RWPE2 (cell line): ENCODE results near the gene CD200.

Source experiments
- ATAC-seq: fragments of 200-7000 bp; cut with Tn5 transposase; 3 replicates; pipeline ENCODE4 v1.9.1; 2021; ENCODE audit warnings: low read depth
- DNase-seq: peaks from one replicate; pipeline ENCODE4 v3.0.0-alpha.2; 2020; ENCODE audit warnings: low spot score
- H3K27ac ChIP-seq: fragments of 450-650 bp; 2 replicates; pipeline ENCODE4 v1.5.1; 2017; ENCODE audit warnings: mild to moderate bottlenecking; ENCODE audit not compliant: poor library complexity, severe bottlenecking
- H3K27me3 ChIP-seq: fragments of 250-450 bp; sonication (Bioruptor Pico); 2 replicates; pipeline ENCODE4 v1.5.1; 2021; ENCODE audit warnings: mild to moderate bottlenecking, moderate library complexity; ENCODE audit not compliant: insufficient read depth, poor library complexity, severe bottlenecking
- H3K36me3 ChIP-seq: fragments of 250-450 bp; sonication (Bioruptor Pico); 2 replicates; pipeline ENCODE4 v1.5.1; 2020; ENCODE audit warnings: low read depth, mild to moderate bottlenecking, moderate library complexity
- H3K4me1 ChIP-seq: fragments of 250-450 bp; sonication (Bioruptor Pico); 2 replicates; pipeline ENCODE4 v1.5.1; 2021; ENCODE audit warnings: mild to moderate bottlenecking, moderate library complexity; ENCODE audit not compliant: insufficient read depth, poor library complexity, severe bottlenecking
- H3K4me3 ChIP-seq: fragments of 250-450 bp; sonication (Bioruptor Pico); 2 replicates; pipeline ENCODE4 v1.5.1; 2021; ENCODE audit warnings: mild to moderate bottlenecking, moderate library complexity; ENCODE audit not compliant: severe bottlenecking
- H3K9me3 ChIP-seq: fragments of 250-450 bp; sonication (Bioruptor Pico); 2 replicates; pipeline ENCODE4 v1.5.1; 2021; ENCODE audit warnings: mild to moderate bottlenecking, moderate library complexity; ENCODE audit not compliant: severe bottlenecking
- CTCF ChIP-seq: fragments of 450-650 bp; IDR thresholded peaks from one replicate; pipeline ENCODE4 v1.5.1; 2017; ENCODE audit warnings: mild to moderate bottlenecking, moderate library complexity; ENCODE audit not compliant: poor library complexity, severe bottlenecking

The CD200 gene

GRCh38 chr3:112345681-112346080, 12.7 kb downstream of the CD200 start:
- no peaks in the 10 kb centered on the region for H3K36me3 ChIP-seq
- H3K27ac ChIP-seq, result no peak overlapping the region
- no peaks in the 10 kb centered on the region for H3K27me3 ChIP-seq

GRCh38 chr3:112346491-112347122, 13.7 kb downstream of the CD200 start:
- no peak for TF ChIP-seq CTCF
- ATAC-seq (no peak), DNase-seq (no peak)
- no peak overlapping the region for H3K4me3 ChIP-seq
- no peaks in the 10 kb centered on the region for H3K9me3 ChIP-seq
- H3K27ac ChIP-seq, result no peak overlapping the region
- H3K4me1 ChIP-seq, result no peaks in the 10 kb centered on the region
- H3K27me3 ChIP-seq, result no peaks in the 10 kb centered on the region
- no peaks in the 10 kb centered on the region for H3K36me3 ChIP-seq

More at GRCh38 chr3:112345681-112346080, 12.7 kb downstream of the CD200 start:
- no peak for DNase-seq
- ATAC-seq, result no peak
- Histone ChIP-seq H3K4me3 (no peak overlapping the region), H3K4me1 (no peaks in the 10 kb centered on the region), H3K9me3 (no peaks in the 10 kb centered on the region)
- TF ChIP-seq CTCF, result no peak

GRCh38 chr3:112348943-112349342, 16.0 kb downstream of the CD200 start:
- Histone ChIP-seq H3K4me1 (no peaks in the 10 kb centered on the region), H3K9me3 (no peaks in the 10 kb centered on the region), H3K27me3 (no peaks in the 10 kb centered on the region), H3K27ac (no peak overlapping the region), H3K4me3 (no peak overlapping the region), H3K36me3 (no peaks in the 10 kb centered on the region)
- TF ChIP-seq CTCF, result no peak
- no peak for DNase-seq
- no peak for ATAC-seq

GRCh38 chr3:112349557-112349956, 16.6 kb downstream of the CD200 start:
- ATAC-seq, result no peak
- H3K27me3 ChIP-seq, result no peaks in the 10 kb centered on the region
- no peak for TF ChIP-seq CTCF
- H3K36me3 ChIP-seq, result no peaks in the 10 kb centered on the region
- no peak overlapping the region for H3K27ac ChIP-seq
- H3K4me1 ChIP-seq, result no peaks in the 10 kb centered on the region
- DNase-seq, result no peak
- no peaks in the 10 kb centered on the region for H3K9me3 ChIP-seq
- no peak overlapping the region for H3K4me3 ChIP-seq

GRCh38 chr3:112350018-112350810, 17.3 kb downstream of the CD200 start:
- Histone ChIP-seq H3K27ac (no peak overlapping the region), H3K27me3 (no peaks in the 10 kb centered on the region), H3K36me3 (no peaks in the 10 kb centered on the region), H3K9me3 (no peaks in the 10 kb centered on the region), H3K4me3 (no peak overlapping the region), H3K4me1 (no peaks in the 10 kb centered on the region)
- no peak for TF ChIP-seq CTCF
- ATAC-seq, result no peak
- DNase-seq, result no peak
